SK-N-SH (cell line): ENCODE results near the gene SKIDA1. TPM values are rescaled to one million over a fixed set of nuclear protein-coding genes. Genes with fewer than 3 reads are reported as not detected.
"Not testable (repeated sequence)": the region's sequence is repeated elsewhere in the genome, so short reads cannot be mapped to it uniquely, and the experiment has no call there.

ENCODE experiments used
- CTCF ChIA-PET: fragments of 300-600, 350-600 bp; formaldehyde crosslinking; extraction: SDS; loops from one replicate; lab custom pipeline; 2021; lab: Yijun Ruan, JAX
- POLR2A ChIA-PET: fragments of 350-600 bp; sonication (Branson Sonifier 250); formaldehyde crosslinking; extraction: SDS; loops from one replicate; lab custom pipeline; 2020; ENCODE audit warnings: antibody characterized with exemption, inconsistent platforms; lab: Yijun Ruan, JAX
- DNase-seq: peaks from one replicate; pipeline ENCODE4 v3.0.0; 2012
- H2AFZ ChIP-seq: fragments of 200-600 bp; sonication (generic); 2 replicates; pipeline ENCODE4 v1.8.1; 2016; ENCODE audit warnings: antibody characterized with exemption, mild to moderate bottlenecking, low read depth
- H3F3A ChIP-seq: fragments of 200-600 bp; sonication (generic); replicated peaks from 2 replicates; pipeline ENCODE3; 2016; ENCODE audit warnings: antibody characterized with exemption, mild to moderate bottlenecking; ENCODE audit not compliant: insufficient read depth
- H3K27ac ChIP-seq, 2 experiments: fragments of 200-500 bp in 1 of 2; fragments of 200-600 bp in 1 of 2; sonication (Bioruptor generic) in 1 of 2; sonication (generic), shearing (Covaris generic) in 1 of 2; 2 replicates each; pipeline versions ENCODE4 v1.5.1 to v1.6.1; 2014 to 2016; ENCODE audit warnings: low read depth in 2 of 2, inconsistent platforms in 1 of 2, low read length in 1 of 2, mild to moderate bottlenecking in 1 of 2, mixed read lengths in 1 of 2
- H3K27me3 ChIP-seq: fragments of 200-600 bp; sonication (generic), shearing (Covaris generic); 2 replicates; pipeline ENCODE4 v1.6.1; 2016; ENCODE audit warnings: mixed run types; ENCODE audit not compliant: insufficient read depth
- H3K36me3 ChIP-seq, 2 experiments: fragments of 200-500 bp in 1 of 2; fragments of 200-600 bp in 1 of 2; sonication (Bioruptor generic) in 1 of 2; sonication (generic) in 1 of 2; replicated peaks in 1 of 2; 2 replicates each; pipeline versions ENCODE3 to v1.5.1; 2014 to 2016; ENCODE audit warnings: low read length in 1 of 2, mild to moderate bottlenecking in 1 of 2; ENCODE audit not compliant: insufficient read depth in 2 of 2, control insufficient read depth in 1 of 2
- H3K4me1 ChIP-seq, 2 experiments: fragments of 200-500 bp in 1 of 2; fragments of 200-600 bp in 1 of 2; sonication (Bioruptor generic) in 1 of 2; sonication (generic), shearing (Covaris generic) in 1 of 2; 2 replicates each; pipeline versions ENCODE4 v1.5.1 to v1.6.1; 2014 to 2016; ENCODE audit warnings: low read depth in 1 of 2, low read length in 1 of 2, mixed run types in 1 of 2; ENCODE audit not compliant: insufficient read depth in 2 of 2, control insufficient read depth in 1 of 2
- H3K4me2 ChIP-seq: fragments of 200-600 bp; sonication (generic), shearing (Covaris generic); 2 replicates; pipeline ENCODE4 v1.6.1; 2017; ENCODE audit warnings: mixed run types
- H3K4me3 ChIP-seq, 2 experiments: fragments of 200-500 bp in 1 of 2; fragments of 200-600 bp in 1 of 2; sonication (Bioruptor generic) in 1 of 2; sonication (generic), shearing (Covaris generic) in 1 of 2; 2 replicates each; pipeline versions ENCODE4 v1.5.1 to v1.8.1; 2014 to 2016; ENCODE audit warnings: low read depth in 2 of 2, inconsistent platforms in 1 of 2, low read length in 1 of 2, mild to moderate bottlenecking in 1 of 2, mixed read lengths in 1 of 2, moderate library complexity in 1 of 2
- H3K79me2 ChIP-seq: fragments of 200-600 bp; sonication (generic); 2 replicates; pipeline ENCODE4 v1.8.1; 2017; ENCODE audit warnings: mild to moderate bottlenecking; ENCODE audit not compliant: insufficient read depth
- H3K9ac ChIP-seq: fragments of 200-600 bp; sonication (generic); 2 replicates; pipeline ENCODE4 v1.6.1; 2017; ENCODE audit warnings: mixed run types
- H3K9me2 ChIP-seq: fragments of 200-600 bp; sonication (generic); 2 replicates; pipeline ENCODE4 v1.6.1; 2017; ENCODE audit warnings: mixed run types
- H3K9me3 ChIP-seq: fragments of 200-600 bp; sonication (generic); 2 replicates; pipeline ENCODE4 v1.6.1; 2017; ENCODE audit warnings: mixed run types, mild to moderate bottlenecking, moderate library complexity
- H4K20me1 ChIP-seq: fragments of 200-600 bp; sonication (generic); 2 replicates; pipeline ENCODE4 v1.6.1; 2017; ENCODE audit warnings: mild to moderate bottlenecking, mixed run types; ENCODE audit not compliant: insufficient read depth
- ELF1 ChIP-seq: IDR thresholded peaks from 2 replicates; pipeline ENCODE4 v1.4.0; 2012
- FOXJ3 ChIP-seq: sonication (generic); formaldehyde crosslinking; IDR thresholded peaks from 2 replicates; pipeline ENCODE4 v1.5.1; 2020; ENCODE audit warnings: mild to moderate bottlenecking, missing genetic modification reagents
- GATA2 ChIP-seq: sonication (generic); formaldehyde crosslinking; IDR thresholded peaks from 2 replicates; pipeline ENCODE4 v1.5.0; 2020; ENCODE audit warnings: mild to moderate bottlenecking, missing genetic modification reagents
- MEF2A ChIP-seq: IDR thresholded peaks from 2 replicates; pipeline ENCODE4 v1.4.0; 2012; ENCODE audit warnings: low read depth, borderline replicate concordance
- POLR2AphosphoS5 ChIP-seq: IDR thresholded peaks from 2 replicates; pipeline ENCODE4 v1.6.1; 2012; ENCODE audit warnings: low read depth, low read length
- RCOR1 ChIP-seq: fragments of 150-350 bp; IDR thresholded peaks from 2 replicates; pipeline ENCODE4 v1.6.1; 2017; ENCODE audit warnings: antibody characterized with exemption, low read length
- REST ChIP-seq: IDR thresholded peaks from 2 replicates; pipeline ENCODE4 v1.6.1; 2012; ENCODE audit warnings: mild to moderate bottlenecking, low read depth, low read length, moderate library complexity
- RFX5 ChIP-seq: IDR thresholded peaks from 2 replicates; pipeline ENCODE4 v1.6.1; 2012; ENCODE audit warnings: mild to moderate bottlenecking, improper control_type of control experiment, low read length
- SIN3A ChIP-seq: IDR thresholded peaks from 2 replicates; pipeline ENCODE4 v1.6.1; 2012; ENCODE audit warnings: low read depth, mild to moderate bottlenecking, low read length, moderate library complexity, borderline replicate concordance
- TEAD4 ChIP-seq: IDR thresholded peaks from 2 replicates; pipeline ENCODE4 v1.4.0; 2012; ENCODE audit warnings: mild to moderate bottlenecking, borderline replicate concordance; ENCODE audit not compliant: insufficient read depth
- WGBS: methylation state at CpG from one replicate; pipeline ENCODE4 v1.1.6; 2017; ENCODE audit warnings: low lambda C conversion rate; 5-methylcytosine and 5-hydroxymethylcytosine counted together
- polyA plus RNA-seq, 3 experiments: library from polyadenylated mRNA; depleted of rRNA; stranded (reverse); fragments of >200 nt; gene quantifications; 2 replicates each; pipeline ENCODE4 v1.2.3, GENCODE V29; 2012
- TF ChIP-seq, protein P1 (sequence below): fragments of 200-600 bp; sonication (generic); IDR thresholded peaks from 2 replicates; pipeline ENCODE4 v1.6.1; 2017; ENCODE audit warnings: antibody characterized with exemption, mild to moderate bottlenecking, moderate library complexity
- TF ChIP-seq, protein P2 (sequence below): fragments of 150-350 bp; IDR thresholded peaks from 2 replicates; pipeline ENCODE4 v1.6.1; 2016; ENCODE audit warnings: mild to moderate bottlenecking, low read depth, low read length
- TF ChIP-seq, protein P3 (sequence below): IDR thresholded peaks from 2 replicates; pipeline ENCODE4; 2012
- TF ChIP-seq, protein P4 (sequence below): fragments of 150-350 bp; IDR thresholded peaks from 2 replicates; pipeline ENCODE4 v1.6.1; 2017; ENCODE audit warnings: antibody characterized with exemption, low read length, low read depth, borderline replicate concordance
- TF ChIP-seq, protein P5 (sequence below): IDR thresholded peaks from 2 replicates; pipeline ENCODE4 v1.4.0; 2012; ENCODE audit warnings: low read depth, borderline replicate concordance

SKIDA1 gene
- polyA plus RNA-seq, 1 of the 3 experiments (the other 2 are of a cell fraction) = 0.38 TPM

GRCh38 chr10:21572578-21572977 is 47.1 kb upstream of the SKIDA1 start (continued):
- TF ChIP-seq, protein P1, sequence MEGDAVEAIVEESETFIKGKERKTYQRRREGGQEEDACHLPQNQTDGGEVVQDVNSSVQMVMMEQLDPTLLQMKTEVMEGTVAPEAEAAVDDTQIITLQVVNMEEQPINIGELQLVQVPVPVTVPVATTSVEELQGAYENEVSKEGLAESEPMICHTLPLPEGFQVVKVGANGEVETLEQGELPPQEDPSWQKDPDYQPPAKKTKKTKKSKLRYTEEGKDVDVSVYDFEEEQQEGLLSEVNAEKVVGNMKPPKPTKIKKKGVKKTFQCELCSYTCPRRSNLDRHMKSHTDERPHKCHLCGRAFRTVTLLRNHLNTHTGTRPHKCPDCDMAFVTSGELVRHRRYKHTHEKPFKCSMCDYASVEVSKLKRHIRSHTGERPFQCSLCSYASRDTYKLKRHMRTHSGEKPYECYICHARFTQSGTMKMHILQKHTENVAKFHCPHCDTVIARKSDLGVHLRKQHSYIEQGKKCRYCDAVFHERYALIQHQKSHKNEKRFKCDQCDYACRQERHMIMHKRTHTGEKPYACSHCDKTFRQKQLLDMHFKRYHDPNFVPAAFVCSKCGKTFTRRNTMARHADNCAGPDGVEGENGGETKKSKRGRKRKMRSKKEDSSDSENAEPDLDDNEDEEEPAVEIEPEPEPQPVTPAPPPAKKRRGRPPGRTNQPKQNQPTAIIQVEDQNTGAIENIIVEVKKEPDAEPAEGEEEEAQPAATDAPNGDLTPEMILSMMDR = no peak

DNA sequence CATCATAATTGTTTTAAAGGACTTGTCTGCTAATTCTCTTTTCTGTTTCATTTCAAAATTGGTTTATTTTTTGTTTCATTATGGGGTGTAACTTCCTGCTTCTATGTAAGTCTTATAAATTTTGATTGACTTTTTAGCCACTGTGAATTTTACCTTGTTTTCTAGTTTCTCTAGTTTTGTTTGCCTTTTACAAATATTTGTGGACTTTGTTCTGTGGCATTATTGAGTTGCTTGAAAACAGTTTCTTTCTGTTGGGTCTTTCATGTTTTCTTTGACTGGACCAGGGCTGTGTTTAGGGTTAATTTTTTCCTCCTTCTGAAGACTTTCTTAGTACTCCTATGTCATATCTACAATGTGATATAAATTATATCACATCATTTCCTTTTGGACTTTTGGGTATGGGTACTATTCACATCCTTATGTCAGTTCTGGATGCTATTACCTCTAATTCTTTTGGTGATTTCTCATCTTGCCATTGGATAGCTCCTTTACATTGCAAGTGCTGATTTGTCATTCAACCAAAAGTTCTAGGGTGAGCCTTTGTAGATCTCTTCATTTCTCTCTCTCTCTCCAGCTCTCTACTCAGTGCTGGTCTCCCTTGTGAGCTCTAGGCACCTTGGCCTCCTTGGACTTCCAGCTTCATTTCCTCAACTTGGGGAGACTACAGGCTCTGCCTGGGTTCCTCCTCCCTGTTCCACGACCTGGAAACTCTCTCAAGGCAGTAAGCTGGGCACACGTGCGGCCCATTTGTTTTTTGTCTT is 45.5 kb upstream of the SKIDA1 start:
- Histone ChIP-seq H3K27me3 (no peaks in the 10 kb centered on the region), H3K27ac (peak overlapping the region in 1 of 2 experiments; percentile 47; a peak in 1 of 4 replicates), H3K79me2 (peaks cover 96% of the 10 kb centered on the region), H4K20me1 (peaks cover 78% of the 10 kb centered on the region), H3K9me3 (no peaks in the 10 kb centered on the region), H3K9ac (no peak overlapping the region), H3K4me2 (no peak overlapping the region), H3F3A (peaks cover 12% of the 10 kb centered on the region), H3K4me3 (no peak overlapping the region), H3K36me3 (peaks cover 0 to 28% of the 10 kb centered on the region in 2 experiments), H3K9me2 (no peaks in the 10 kb centered on the region), H3K4me1 (peaks cover 3 to 18% of the 10 kb centered on the region in 2 experiments; a peak in 3 of 4 replicates), H2AFZ (no peak overlapping the region)
- WGBS = 92% methylated on average over 3 of the region's 3 CpGs
- ChIA-PET CTCF (interaction anchor here (1.0 kb wide), 1 partner anchor 11 kb away, joined by 3 read pairs; no protein-coding TSS in a partner anchor), POLR2A (no interaction called here)
- no peak for TF ChIP-seq SIN3A
- TF ChIP-seq POLR2AphosphoS5 = no peak
- TF ChIP-seq, protein P2, sequence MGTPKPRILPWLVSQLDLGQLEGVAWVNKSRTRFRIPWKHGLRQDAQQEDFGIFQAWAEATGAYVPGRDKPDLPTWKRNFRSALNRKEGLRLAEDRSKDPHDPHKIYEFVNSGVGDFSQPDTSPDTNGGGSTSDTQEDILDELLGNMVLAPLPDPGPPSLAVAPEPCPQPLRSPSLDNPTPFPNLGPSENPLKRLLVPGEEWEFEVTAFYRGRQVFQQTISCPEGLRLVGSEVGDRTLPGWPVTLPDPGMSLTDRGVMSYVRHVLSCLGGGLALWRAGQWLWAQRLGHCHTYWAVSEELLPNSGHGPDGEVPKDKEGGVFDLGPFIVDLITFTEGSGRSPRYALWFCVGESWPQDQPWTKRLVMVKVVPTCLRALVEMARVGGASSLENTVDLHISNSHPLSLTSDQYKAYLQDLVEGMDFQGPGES = no peak
- TF ChIP-seq MEF2A = no peak
- no peak for TF ChIP-seq REST
- no peak for TF ChIP-seq GATA2 (CRISPR knock-in tag)
- TF ChIP-seq RFX5 = no peak
- TF ChIP-seq RCOR1 = no peak
- no peak for TF ChIP-seq TEAD4
- no peak for TF ChIP-seq ELF1
- TF ChIP-seq, protein P3, sequence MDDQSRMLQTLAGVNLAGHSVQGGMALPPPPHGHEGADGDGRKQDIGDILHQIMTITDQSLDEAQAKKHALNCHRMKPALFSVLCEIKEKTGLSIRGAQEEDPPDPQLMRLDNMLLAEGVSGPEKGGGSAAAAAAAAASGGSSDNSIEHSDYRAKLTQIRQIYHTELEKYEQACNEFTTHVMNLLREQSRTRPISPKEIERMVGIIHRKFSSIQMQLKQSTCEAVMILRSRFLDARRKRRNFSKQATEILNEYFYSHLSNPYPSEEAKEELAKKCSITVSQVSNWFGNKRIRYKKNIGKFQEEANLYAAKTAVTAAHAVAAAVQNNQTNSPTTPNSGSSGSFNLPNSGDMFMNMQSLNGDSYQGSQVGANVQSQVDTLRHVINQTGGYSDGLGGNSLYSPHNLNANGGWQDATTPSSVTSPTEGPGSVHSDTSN = no peak
- TF ChIP-seq, protein P4, sequence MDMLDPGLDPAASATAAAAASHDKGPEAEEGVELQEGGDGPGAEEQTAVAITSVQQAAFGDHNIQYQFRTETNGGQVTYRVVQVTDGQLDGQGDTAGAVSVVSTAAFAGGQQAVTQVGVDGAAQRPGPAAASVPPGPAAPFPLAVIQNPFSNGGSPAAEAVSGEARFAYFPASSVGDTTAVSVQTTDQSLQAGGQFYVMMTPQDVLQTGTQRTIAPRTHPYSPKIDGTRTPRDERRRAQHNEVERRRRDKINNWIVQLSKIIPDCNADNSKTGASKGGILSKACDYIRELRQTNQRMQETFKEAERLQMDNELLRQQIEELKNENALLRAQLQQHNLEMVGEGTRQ = no peak
- TF ChIP-seq, protein P5, sequence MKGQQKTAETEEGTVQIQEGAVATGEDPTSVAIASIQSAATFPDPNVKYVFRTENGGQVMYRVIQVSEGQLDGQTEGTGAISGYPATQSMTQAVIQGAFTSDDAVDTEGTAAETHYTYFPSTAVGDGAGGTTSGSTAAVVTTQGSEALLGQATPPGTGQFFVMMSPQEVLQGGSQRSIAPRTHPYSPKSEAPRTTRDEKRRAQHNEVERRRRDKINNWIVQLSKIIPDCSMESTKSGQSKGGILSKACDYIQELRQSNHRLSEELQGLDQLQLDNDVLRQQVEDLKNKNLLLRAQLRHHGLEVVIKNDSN = no peak
- no peak for TF ChIP-seq FOXJ3 (CRISPR knock-in tag)
- no peak for DNase-seq

GRCh38 chr10:21558984-21559383 is 33.5 kb upstream of the SKIDA1 start:
- H3K4me1 ChIP-seq, H3K9me2 ChIP-seq, H3K9ac ChIP-seq, H3K27ac ChIP-seq, H2AFZ ChIP-seq, H3K4me3 ChIP-seq, DNase-seq, H3K9me3 ChIP-seq, H3K27me3 ChIP-seq, H3K4me2 ChIP-seq: not testable (repeated sequence)
- POLR2A ChIA-PET = interaction anchor here (1.0 kb wide), 1 partner anchor 9 kb away, joined by 3 read pairs; no protein-coding TSS in a partner anchor
- 97% methylated on average over 7 of the region's 7 CpGs for WGBS
- Histone ChIP-seq H3F3A (peaks cover 12% of the 10 kb centered on the region), H4K20me1 (peaks cover 48% of the 10 kb centered on the region), H3K79me2 (peaks cover 98% of the 10 kb centered on the region), H3K36me3 (peaks cover 26 to 58% of the 10 kb centered on the region in 2 experiments)
- CTCF ChIA-PET = interaction anchor here (1.1 kb wide), 1 partner anchor 386 kb away, joined by 3 read pairs; no protein-coding TSS in a partner anchor
